Measurements from ENCODE around the gene TASP1. TPM values are rescaled to one million over a fixed set of nuclear protein-coding genes. Genes with fewer than 3 reads are reported as not detected.
"Not testable (repeated sequence)": the region's sequence is repeated elsewhere in the genome, so short reads cannot be mapped to it uniquely, and the experiment has no call there.

TASP1 gene
- total and polyA plus RNA-seq, 12 donors: 3.6 to 13.0 (median 9.6) TPM

- intact Hi-C loops (cut with DNase I): no loop called here
- H3K36me3 ChIP-seq (replicated peaks in 1 of 2): no peaks in the 10 kb centered on the region
These were observed 255.9 kb downstream of the TASP1 start for GRCh38 chr20:13382786-13383185.

GRCh38 chr20:13380497-13381229 lies 258.1 kb downstream of the TASP1 start:
- H3K9me3 ChIP-seq (replicated peaks in 1 of 3): not testable (repeated sequence)

More at GRCh38 chr20:13382786-13383185, 255.9 kb downstream of the TASP1 start:
- 77 to 87% (median 82%) methylated on average over 3 of the region's 3 CpGs for WGBS, 4 donors
- no peak overlapping the region for H3K27ac ChIP-seq
- no peaks in the 10 kb centered on the region for H3K4me1 ChIP-seq (replicated peaks in 1 of 2)
- no peak for DNase-seq
- no peak overlapping the region for H3K4me3 ChIP-seq
- no peak for TF ChIP-seq CTCF (IDR thresholded peaks at IDR 0.05)
- no peak for TF ChIP-seq POLR2A (IDR thresholded peaks at IDR 0.05)
- H3K27me3 ChIP-seq: no peaks in the 10 kb centered on the region
- H3K9me3 ChIP-seq (replicated peaks in 1 of 3): no peaks in the 10 kb centered on the region

GRCh38 chr20:13373400-13373799 lies 265.3 kb downstream of the TASP1 start:
- H3K4me3 ChIP-seq: no peak overlapping the region
- intact Hi-C loops (cut with DNase I): no loop called here
- no peaks in the 10 kb centered on the region for H3K36me3 ChIP-seq (replicated peaks in 1 of 2)
- H3K4me1 ChIP-seq (replicated peaks in 1 of 2): no peaks in the 10 kb centered on the region
- TF ChIP-seq CTCF (IDR thresholded peaks at IDR 0.05) (no peak), POLR2A (IDR thresholded peaks at IDR 0.05) (no peak)
- H3K27ac ChIP-seq: no peak overlapping the region
- H3K27me3 ChIP-seq: no peaks in the 10 kb centered on the region
- H3K9me3 ChIP-seq (replicated peaks in 1 of 3): no peaks in the 10 kb centered on the region
- DNase-seq: no peak

More at GRCh38 chr20:13380497-13381229, 258.1 kb downstream of the TASP1 start:
- H3K27me3 ChIP-seq; intact Hi-C loops (cut with DNase I); H3K36me3 ChIP-seq (replicated peaks in 1 of 2); H3K4me3 ChIP-seq; DNase-seq; H3K27ac ChIP-seq; H3K4me1 ChIP-seq (replicated peaks in 1 of 2): not testable (repeated sequence)
- WGBS, 4 donors: 84 to 97% (median 92%) methylated on average over 5 to 11 of the region's 11 CpGs

- 86 to 94% (median 92%) methylated on average over 6 of the region's 6 CpGs for WGBS, 4 donors
- Histone ChIP-seq H3K27me3 (no peaks in the 10 kb centered on the region), H3K4me1 (replicated peaks in 1 of 2) (no peaks in the 10 kb centered on the region), H3K36me3 (replicated peaks in 1 of 2) (no peaks in the 10 kb centered on the region), H3K27ac (no peak overlapping the region), H3K4me3 (no peak overlapping the region), H3K9me3 (replicated peaks in 1 of 3) (no peaks in the 10 kb centered on the region)
- no peak for DNase-seq
- TF ChIP-seq CTCF (IDR thresholded peaks at IDR 0.05) (no peak), POLR2A (IDR thresholded peaks at IDR 0.05) (no peak)
- intact Hi-C loops (cut with DNase I): no loop called here
These were observed 274.2 kb downstream of the TASP1 start for GRCh38 chr20:13364278-13365170.
